ENCODE data around the gene SPATA2. TPM values are rescaled to one million over a fixed set of nuclear protein-coding genes. Genes with fewer than 3 reads are reported as not detected.

The SPATA2 gene
- total RNA-seq, 4 donors from 2014 or later, result 1.7 to 3.0 (median 1.9) TPM

DNA sequence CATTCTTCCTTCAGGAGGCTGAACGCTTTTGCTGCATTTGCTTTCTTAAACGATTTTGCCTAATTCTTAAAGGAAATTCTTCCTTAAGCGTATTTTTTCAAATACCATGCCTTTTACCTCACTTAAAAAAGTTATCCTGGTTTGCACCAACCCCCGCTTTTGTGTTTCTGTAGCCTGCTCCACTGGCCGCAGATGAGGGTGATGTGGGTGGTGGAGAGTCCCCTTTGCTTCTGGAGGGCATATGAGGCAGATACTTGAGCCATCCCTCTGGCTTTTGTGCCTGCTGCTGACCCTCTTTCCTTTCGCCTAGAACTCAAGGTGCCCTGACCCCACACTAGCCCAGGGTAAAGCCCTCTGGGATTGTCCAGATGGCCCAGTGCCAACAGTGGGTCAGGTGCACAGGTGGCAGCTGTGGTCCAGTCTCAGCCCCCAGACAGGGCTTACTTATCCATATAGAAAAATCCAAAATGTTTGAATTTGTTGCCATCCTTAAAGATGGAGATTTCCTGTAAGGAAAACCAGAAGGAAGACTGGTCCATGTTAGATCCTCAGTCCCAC, 43.9 kb downstream of the SPATA2 start:
- TF ChIP-seq CTCF (IDR thresholded peaks at IDR 0.05; ENCODE audit: low read depth), result no peak

GRCh38 chr20:49870261-49870660, 45.1 kb downstream of the SPATA2 start:
- no peak for TF ChIP-seq CTCF (IDR thresholded peaks at IDR 0.05; ENCODE audit: low read depth)

GRCh38 chr20:49868964-49869363, 46.4 kb downstream of the SPATA2 start:
- no peak for TF ChIP-seq CTCF (IDR thresholded peaks at IDR 0.05; ENCODE audit: low read depth)

GRCh38 chr20:49868538-49868937, 46.8 kb downstream of the SPATA2 start:
- TF ChIP-seq CTCF (IDR thresholded peaks at IDR 0.05; ENCODE audit: low read depth), result no peak

DNA sequence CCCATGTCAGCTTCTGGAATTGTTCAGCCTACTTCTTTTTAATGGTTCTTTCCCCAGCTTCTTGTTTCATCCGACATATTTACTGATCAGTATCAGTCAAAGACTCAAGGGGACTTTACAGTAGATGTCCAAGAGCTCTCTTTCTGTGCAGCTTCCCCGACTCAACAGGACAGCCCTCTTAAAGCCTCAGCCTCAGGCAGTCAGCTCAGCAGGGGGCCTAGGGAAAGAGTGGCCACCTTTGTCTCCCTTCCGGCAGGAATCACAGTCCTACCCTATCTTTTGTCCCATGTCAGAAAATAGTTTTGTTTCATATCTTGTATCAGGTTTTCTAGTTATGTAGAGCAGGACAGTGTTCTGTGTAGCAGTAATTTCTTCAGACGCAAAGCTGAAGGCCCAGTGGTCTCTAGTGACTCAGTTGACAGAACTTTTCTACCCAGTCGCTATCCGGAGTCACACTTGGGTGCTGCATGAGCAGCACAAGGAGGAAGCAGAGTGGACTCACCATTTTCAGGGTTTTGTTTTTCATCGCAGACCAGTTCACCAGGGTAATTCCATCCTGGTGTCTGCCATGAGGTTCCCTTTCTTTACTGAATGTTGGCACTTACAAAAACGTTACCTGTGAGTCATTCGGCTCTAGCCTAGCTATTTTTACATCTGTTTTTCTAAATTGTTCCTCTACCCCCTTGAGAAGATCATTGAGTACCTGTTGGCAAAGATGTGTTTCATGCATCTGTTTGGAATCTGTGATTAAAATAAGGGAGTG, 47.7 kb downstream of the SPATA2 start:
- TF ChIP-seq CTCF (IDR thresholded peaks at IDR 0.05; ENCODE audit: low read depth), result no peak

- TF ChIP-seq CTCF (IDR thresholded peaks at IDR 0.05; ENCODE audit: low read depth), result no peak
Measured at GRCh38 chr20:49866051-49866450, 49.3 kb downstream of the SPATA2 start.

GRCh38 chr20:49865559-49865958, 49.8 kb downstream of the SPATA2 start:
- TF ChIP-seq CTCF (IDR thresholded peaks at IDR 0.05; ENCODE audit: low read depth), result no peak

All from subcutaneous adipose tissue (tissue), 4 donors.